OCI-M2 (cell line): ENCODE measurements around the gene GLS.
A peak's percentile ranks its signal among the peaks of the same experiment; 100 is the strongest.
"Not testable (repeated sequence)": the region's sequence is repeated elsewhere in the genome, so short reads cannot be mapped to it uniquely, and the experiment has no call there.

Source experiments
- DNase-seq: peaks from one replicate; lab custom pipeline; 2025; ENCODE audit not compliant: unreplicated experiment; lab: John Stamatoyannopoulos, UW

GLS gene

GRCh38 chr2:190880378-190881083, at the start of gene GLS:
Gene GLS (plus strand): TSS chr2:190880821. CDS start chr2:190881085, 264 bp downstream.
- DNase-seq = peak; percentile 43

GRCh38 chr2:190831941-190832340, 48.7 kb upstream of the GLS start:
- DNase-seq = no peak

- no peak for DNase-seq
These were observed 45.8 kb upstream of the GLS start for GRCh38 chr2:190834890-190835208.

GRCh38 chr2:190835303-190835930, 45.2 kb upstream of the GLS start:
- no peak for DNase-seq

DNA sequence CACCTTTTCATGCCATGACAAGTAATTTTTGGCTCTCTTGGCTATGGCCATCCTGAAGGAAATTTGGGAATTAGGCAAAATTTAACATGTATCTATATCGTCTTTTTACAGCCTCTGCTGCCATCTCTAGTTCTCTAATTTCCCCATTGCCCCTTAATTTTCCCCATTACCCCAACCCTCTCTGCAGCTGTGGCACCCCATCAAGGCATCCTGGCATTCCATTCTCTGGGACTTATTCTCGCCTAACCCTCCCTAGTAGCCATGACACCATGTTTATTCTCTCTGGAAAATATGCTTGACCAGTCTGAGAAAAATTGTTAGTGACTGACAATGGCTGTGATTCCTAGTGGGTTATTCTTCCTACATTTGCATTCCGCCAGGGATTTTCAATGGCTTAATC, 43.9 kb upstream of the GLS start:
- no peak for DNase-seq

DNA sequence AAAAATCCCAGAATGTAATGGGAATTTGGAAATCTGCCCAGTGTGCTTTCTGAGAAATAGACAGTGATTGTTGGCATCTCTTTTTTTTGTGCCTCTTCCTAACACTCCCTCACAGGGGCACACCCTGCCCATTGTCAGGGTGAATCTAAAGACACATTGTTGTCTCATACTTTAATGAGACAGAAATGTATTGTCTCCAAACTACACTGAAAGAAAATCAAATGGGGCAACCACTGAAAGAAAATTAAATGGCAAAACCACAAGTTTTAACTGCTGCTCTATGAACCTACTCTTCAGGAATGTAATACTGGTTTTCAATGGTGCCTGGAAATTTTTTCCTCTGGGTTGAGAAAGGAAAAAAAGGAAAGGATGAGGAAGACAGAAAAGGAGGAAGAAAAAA, 43.2 kb upstream of the GLS start:
- no peak for DNase-seq

- no peak for DNase-seq
These were observed 42.7 kb upstream of the GLS start for GRCh38 chr2:190837952-190838361.

DNA sequence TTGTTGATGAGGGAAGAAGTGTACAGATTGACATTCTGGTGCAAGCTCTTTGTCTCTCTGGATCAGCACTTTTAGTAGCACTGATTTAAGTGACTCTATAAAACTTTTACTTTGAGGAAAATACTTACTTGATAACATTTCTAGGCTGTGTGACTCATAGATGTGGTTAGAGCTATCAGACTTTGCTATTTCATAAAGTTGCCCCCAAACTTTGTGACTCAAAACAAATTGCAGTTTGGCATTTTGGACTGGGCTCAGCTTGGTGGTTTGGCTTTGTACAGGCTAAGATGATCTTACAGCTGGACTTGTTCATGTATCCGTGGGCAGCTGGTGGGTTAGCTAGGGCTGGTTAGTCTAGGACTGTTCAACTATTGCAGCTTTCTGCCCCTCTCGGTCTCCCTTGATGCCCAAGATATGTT, 42.1 kb upstream of the GLS start:
- no peak for DNase-seq

DNA sequence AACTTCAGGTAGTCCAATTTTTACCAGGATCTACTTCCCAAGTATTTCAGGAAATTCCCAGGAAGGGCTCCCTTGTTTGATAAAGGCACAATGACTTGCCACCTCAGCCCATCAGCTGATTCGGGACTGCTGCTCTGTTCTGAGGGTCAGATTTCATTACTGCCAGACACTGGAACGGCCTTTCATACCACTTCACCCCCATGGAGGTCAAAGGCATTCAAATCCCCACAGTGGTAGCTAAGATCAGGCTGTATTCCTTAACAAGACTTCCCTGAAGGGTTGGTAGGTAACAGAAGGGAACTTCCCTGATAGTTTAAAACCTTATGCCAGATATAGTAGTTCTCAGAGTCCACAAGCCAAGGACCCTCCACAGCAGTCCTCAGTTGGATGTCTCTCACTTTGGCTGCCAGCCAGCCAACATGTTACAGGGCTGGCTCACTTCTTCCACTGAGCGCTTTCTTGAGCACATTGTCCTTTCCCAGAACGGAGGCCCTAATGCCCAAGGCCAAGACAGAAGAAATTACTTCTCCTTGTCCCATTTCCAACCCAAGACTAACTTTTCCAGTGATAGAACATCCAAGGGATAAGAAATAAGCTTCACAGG, 40.0 kb upstream of the GLS start:
- DNase-seq = no peak

DNA sequence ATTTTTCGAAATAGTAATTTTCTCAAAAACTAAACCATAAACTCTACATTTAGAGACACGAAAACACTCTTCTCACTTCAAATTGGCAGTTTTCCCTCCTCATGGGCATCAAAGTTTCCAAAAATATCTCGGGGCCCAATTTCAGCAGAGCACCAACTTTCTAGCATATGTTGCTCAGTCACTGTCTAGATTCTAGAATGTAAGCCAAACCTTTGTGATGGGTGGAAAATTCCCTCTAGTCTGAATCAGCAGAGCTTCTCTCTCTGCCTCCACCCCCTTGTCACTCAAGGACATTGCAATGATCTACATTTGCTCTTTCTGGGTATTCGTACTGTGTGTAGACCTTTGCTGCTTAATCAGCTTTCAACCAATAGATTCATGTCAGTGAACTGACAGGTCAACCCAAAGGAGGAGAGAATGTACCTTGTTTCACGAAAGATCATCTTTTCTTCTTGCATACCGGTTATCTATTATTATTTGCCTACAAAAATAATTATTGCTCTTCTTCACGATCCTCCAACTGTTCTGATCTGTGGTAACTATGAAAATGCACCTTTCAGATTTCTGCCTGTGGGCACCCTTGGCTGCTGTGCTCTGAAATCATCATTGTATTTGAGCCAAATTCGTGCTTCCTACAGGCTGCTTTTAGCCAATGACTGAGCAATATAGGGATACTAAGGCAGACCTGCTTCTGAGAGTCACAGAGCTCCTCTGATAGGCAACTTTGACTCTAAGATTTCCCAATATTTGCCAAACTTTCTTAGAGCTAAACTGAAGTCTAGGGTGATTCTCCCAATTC, 38.7 kb upstream of the GLS start:
- no peak for DNase-seq

DNA sequence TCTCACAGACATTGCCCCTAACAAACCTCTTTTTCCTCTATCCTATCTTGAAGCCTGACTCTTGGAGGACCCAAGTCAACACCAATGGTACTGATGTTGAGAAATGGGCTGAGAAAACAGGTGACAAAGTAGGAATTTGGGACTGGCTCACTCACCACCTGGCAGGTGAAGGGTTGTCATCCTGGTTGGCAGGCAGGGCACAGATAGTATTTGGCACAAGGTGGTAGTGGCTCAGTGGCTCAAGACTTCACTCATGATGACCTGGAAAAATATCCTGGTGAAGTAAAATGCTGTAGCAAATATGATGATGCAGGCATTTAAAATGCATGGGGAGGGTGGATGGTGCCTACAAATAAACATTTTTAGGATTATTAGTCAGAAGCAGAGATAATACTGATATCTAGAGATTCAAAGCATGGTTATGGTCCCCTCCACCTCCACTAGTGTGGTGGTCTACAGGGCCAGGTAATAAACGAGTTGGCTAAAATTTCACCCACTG, 38.0 kb upstream of the GLS start:
- no peak for DNase-seq

GRCh38 chr2:190843890-190844699, 36.5 kb upstream of the GLS start:
- DNase-seq = no peak

- DNase-seq = no peak
These were observed 35.8 kb upstream of the GLS start for GRCh38 chr2:190844700-190845401.

DNA sequence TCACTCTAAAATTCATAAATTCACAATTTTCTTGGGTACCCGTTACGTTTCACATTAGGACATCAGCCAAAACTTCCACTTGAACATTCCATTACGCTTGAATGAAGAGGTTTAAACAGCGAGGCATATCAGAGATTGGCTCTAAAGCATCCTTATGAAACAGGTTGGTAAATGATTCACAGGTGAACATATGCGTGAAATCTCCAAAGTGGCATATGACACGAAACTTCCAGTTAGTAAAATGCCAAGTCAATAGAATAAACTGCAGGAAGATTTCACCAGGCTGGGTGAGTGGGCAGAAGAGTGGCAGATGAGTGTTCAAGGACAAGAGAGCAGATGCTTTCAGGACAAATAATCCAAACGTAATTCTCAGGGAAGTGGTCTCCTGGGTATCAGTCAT, 33.9 kb upstream of the GLS start:
- no peak for DNase-seq

GRCh38 chr2:190847504-190848081, 33.0 kb upstream of the GLS start:
- DNase-seq = no peak

- no peak for DNase-seq
These were observed 30.8 kb upstream of the GLS start for GRCh38 chr2:190849774-190850173.

GRCh38 chr2:190853022-190853421, 27.6 kb upstream of the GLS start:
- not testable (repeated sequence) for DNase-seq

DNA sequence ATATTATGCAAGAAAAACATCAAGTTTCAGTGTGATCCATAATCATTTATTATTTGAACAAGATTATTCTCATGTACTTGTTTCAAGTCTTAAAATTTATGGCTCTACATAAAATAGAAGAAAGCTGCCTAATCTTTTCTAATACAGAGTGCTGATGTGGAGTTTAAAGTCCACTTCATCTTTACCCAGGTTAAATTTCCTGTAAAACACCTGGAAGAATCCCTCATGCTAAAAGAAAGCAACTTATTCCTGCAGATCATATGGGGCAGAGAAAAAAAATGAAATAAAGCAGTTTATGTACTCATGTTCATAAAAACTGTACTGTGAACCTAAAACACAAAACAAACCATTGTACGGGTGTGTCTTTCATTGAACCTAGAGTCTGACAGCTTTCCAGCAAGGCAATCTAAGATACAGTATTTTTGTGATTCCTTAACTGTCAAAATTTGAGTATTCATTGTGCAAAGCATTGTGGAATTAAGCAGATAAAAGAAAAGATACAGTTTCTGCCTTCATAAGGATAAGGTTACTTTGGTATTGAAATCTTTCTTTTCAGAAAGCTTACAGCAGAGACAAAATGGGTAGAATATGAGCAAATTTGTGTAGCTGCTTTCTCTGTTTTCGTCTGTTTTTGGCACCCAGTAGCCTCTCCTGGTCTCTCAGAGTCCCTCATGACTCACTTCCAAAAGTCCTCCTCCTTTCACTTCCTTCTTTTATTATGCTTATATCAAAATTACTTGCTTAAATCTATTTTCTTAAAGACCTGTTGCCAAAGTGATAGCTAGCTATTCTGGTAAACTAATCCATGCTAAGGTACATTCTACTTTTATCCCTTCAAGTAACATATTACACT, 26.9 kb upstream of the GLS start:
- no peak for DNase-seq

DNA sequence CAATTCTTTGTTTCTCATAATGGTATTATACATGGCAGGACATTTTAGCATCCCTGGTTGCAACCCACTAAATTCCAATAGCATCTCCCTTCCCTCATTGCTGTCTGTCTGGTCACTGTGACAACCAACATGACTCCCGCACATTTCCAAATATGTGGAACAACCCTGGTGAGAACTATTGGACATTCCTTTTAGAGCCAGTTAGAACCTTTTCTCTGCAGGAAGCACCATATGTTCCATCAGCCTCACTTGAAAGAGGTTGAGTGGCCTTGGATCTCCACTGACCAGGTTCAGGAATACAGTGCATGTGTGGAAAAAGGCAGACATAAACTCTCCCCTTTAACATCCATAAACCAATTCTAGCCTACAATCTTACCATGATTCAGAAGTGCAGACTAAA, 25.9 kb upstream of the GLS start:
- no peak for DNase-seq
